CD4-positive, CD25-positive, alpha-beta regulatory T cell (primary cell): ENCODE measurements around the gene LRRC3B. TPM values are rescaled to one million over a fixed set of nuclear protein-coding genes. Genes with fewer than 3 reads are reported as not detected.

Experiments
- ATAC-seq, 2 donors: fragments of 150-1000 bp; cut with Tn5 transposase; one replicate each; pipeline ENCODE4 v1.10.0; 2021; ENCODE audit warnings: low read depth in 2 of 2, moderate number of reproducible peaks in 2 of 2, moderate library complexity in 1 of 2
- DNase-seq, 3 donors: peaks; one replicate each; pipeline versions ENCODE4 v3.0.0 to v3.0.0-alpha.2; 2012 to 2022; ENCODE audit warnings: mixed read lengths in 1 of 3
- H3K27ac ChIP-seq: one replicate; pipeline ENCODE4 v1.7.0; 2013; ENCODE audit warnings: mild to moderate bottlenecking, low read length; ENCODE audit not compliant: insufficient read depth, poor library complexity, severe bottlenecking
- H3K27me3 ChIP-seq: one replicate; pipeline ENCODE4 v1.7.0; 2013; ENCODE audit warnings: low read length; ENCODE audit not compliant: control insufficient read depth, insufficient read depth
- H3K36me3 ChIP-seq: one replicate; pipeline ENCODE4 v1.7.0; 2013; ENCODE audit warnings: mild to moderate bottlenecking, low read length, moderate library complexity; ENCODE audit not compliant: control insufficient read depth, insufficient read depth
- H3K4me1 ChIP-seq: 2 replicates; pipeline ENCODE4 v1.7.0; 2013; ENCODE audit warnings: mild to moderate bottlenecking, low read length; ENCODE audit not compliant: insufficient read depth, control insufficient read depth, poor library complexity, severe bottlenecking
- H3K4me3 ChIP-seq: one replicate; pipeline ENCODE4 v1.7.0; 2013; ENCODE audit warnings: low read depth, mild to moderate bottlenecking, low read length, moderate library complexity
- H3K9me3 ChIP-seq, 2 experiments: 1 replicate in 1 of 2; 2 replicates in 1 of 2; pipeline ENCODE4 v1.7.0; 2013; ENCODE audit warnings: low read length in 2 of 2, mild to moderate bottlenecking in 1 of 2, moderate library complexity in 1 of 2; ENCODE audit not compliant: control insufficient read depth in 2 of 2
- H3K27ac Mint-ChIP-seq, 3 donors: one replicate each; pipeline ENCODE4 v1.8.0; 2020 to 2022; ENCODE audit warnings: mild to moderate bottlenecking in 3 of 3, mixed read lengths in 3 of 3, moderate library complexity in 2 of 3
- H3K27me3 Mint-ChIP-seq: one replicate; pipeline ENCODE4 v1.8.0; 2022; ENCODE audit warnings: mild to moderate bottlenecking, mixed read lengths
- H3K36me3 Mint-ChIP-seq: one replicate; pipeline ENCODE4 v1.8.0; 2020; ENCODE audit warnings: mixed read lengths
- H3K4me1 Mint-ChIP-seq, 4 donors: one replicate each; pipeline ENCODE4 v1.8.0; 2020 to 2022; ENCODE audit warnings: mixed read lengths in 4 of 4, mild to moderate bottlenecking in 1 of 4
- H3K4me3 Mint-ChIP-seq, 4 donors: one replicate each; pipeline ENCODE4 v1.8.0; 2020 to 2022; ENCODE audit warnings: mild to moderate bottlenecking in 4 of 4, mixed read lengths in 4 of 4, moderate library complexity in 3 of 4
- H3K9me3 Mint-ChIP-seq, 7 donors: one replicate each; pipeline ENCODE4 v1.8.0; 2020 to 2022; ENCODE audit warnings: mixed read lengths in 7 of 7, mild to moderate bottlenecking in 3 of 7, moderate library complexity in 2 of 7
- polyA plus RNA-seq, 4 donors: library from polyadenylated mRNA; unstranded; fragments of 300-500 nt; fragmentation: Illumina TruSeq; gene quantifications; one replicate each; pipeline ENCODE4 v1.2.3, GENCODE V29; 2021
- total RNA-seq: library from RNA; stranded (reverse); gene quantifications from one replicate; pipeline ENCODE4 v1.2.3, GENCODE V29; 2022

LRRC3B gene
- total and polyA plus RNA-seq, 5 donors from 2014 or later: not detected

GRCh38 chr3:26753095-26753494 lies 130.5 kb downstream of the LRRC3B start:
- Mint-ChIP-seq H3K4me3 (no peak overlapping the region), H3K4me1 (no peaks in the 10 kb centered on the region), H3K9me3 (peaks cover 0 to 6% (median 3%) of the 10 kb centered on the region in 7 donors), H3K36me3 (no peaks in the 10 kb centered on the region), H3K27me3 (no peaks in the 10 kb centered on the region), H3K27ac (no peak overlapping the region)
- ATAC-seq (no peak), DNase-seq (no peak)
- no peaks in the 10 kb centered on the region for H3K4me1 ChIP-seq
- no peak overlapping the region for H3K4me3 ChIP-seq
- H3K36me3 ChIP-seq: no peaks in the 10 kb centered on the region
- no peaks in the 10 kb centered on the region for H3K9me3 ChIP-seq
- no peaks in the 10 kb centered on the region for H3K27me3 ChIP-seq
- no peak overlapping the region for H3K27ac ChIP-seq

DNA sequence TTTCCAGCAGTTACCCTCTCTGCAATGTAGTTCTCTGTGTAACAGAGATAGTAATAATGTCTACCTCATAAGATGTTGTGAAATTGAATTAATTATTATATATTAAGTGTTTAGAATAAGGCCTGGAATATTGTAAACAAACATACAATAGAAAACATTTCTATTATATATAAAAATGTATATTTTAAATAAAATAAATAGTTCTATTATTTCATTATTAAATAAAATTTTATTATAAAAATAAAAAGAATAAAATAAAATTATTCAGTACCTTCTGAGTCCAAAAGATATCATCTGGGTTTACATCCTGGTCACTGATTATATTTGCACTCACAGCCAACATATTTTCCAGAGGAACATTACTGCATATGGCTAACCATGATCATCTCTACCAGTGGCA lies 135.4 kb downstream of the LRRC3B start:
- ATAC-seq (no peak), DNase-seq (no peak)
- no peaks in the 10 kb centered on the region for H3K27me3 ChIP-seq
- H3K9me3 Mint-ChIP-seq: peaks cover 0 to 5% (median 3%) of the 10 kb centered on the region in 7 donors
- no peaks in the 10 kb centered on the region for H3K27me3 Mint-ChIP-seq
- no peaks in the 10 kb centered on the region for H3K4me1 Mint-ChIP-seq
- no peak overlapping the region for H3K27ac Mint-ChIP-seq
- no peak overlapping the region for H3K4me3 Mint-ChIP-seq
- H3K4me3 ChIP-seq: no peak overlapping the region
- no peaks in the 10 kb centered on the region for H3K9me3 ChIP-seq
- H3K36me3 ChIP-seq: no peaks in the 10 kb centered on the region
- no peaks in the 10 kb centered on the region for H3K4me1 ChIP-seq
- no peak overlapping the region for H3K27ac ChIP-seq
- H3K36me3 Mint-ChIP-seq: no peaks in the 10 kb centered on the region
